GM23338 (cell line): ENCODE results near the gene PGM3. TPM values are rescaled to one million over a fixed set of nuclear protein-coding genes. Genes with fewer than 3 reads are reported as not detected.

ENCODE experiments used
- ATAC-seq: fragments of 200-7000 bp; cut with Tn5 transposase; 3 replicates; pipeline ENCODE4 v1.9.1; 2020
- DNase-seq: peaks from one replicate; pipeline ENCODE4 v3.0.0-alpha.2; 2015; ENCODE audit warnings: low spot score
- H2AFZ ChIP-seq: fragments of 200-600 bp; sonication (generic); 2 replicates; pipeline ENCODE4 v1.8.0; 2016; ENCODE audit warnings: antibody characterized with exemption, mild to moderate bottlenecking, moderate library complexity
- H3F3A ChIP-seq: fragments of 200-600 bp; sonication (generic); replicated peaks from 2 replicates; pipeline ENCODE4 v1.8.0; 2017; ENCODE audit warnings: antibody characterized with exemption, mixed run types, low read depth
- H3K27ac ChIP-seq: fragments of 200-600 bp; sonication (generic); 2 replicates; pipeline ENCODE4 v1.6.1; 2016; ENCODE audit warnings: low read depth
- H3K27me3 ChIP-seq: fragments of 200-600 bp; sonication (generic); 2 replicates; pipeline ENCODE4 v1.8.0; 2016; ENCODE audit warnings: mild to moderate bottlenecking, mixed run types, moderate library complexity; ENCODE audit not compliant: insufficient read depth
- H3K36me3 ChIP-seq: fragments of 200-600 bp; sonication (generic); 2 replicates; pipeline ENCODE4 v1.8.0; 2016; ENCODE audit warnings: mild to moderate bottlenecking; ENCODE audit not compliant: insufficient read depth
- H3K4me1 ChIP-seq: fragments of 200-600 bp; sonication (generic); 2 replicates; pipeline ENCODE4 v1.8.0; 2016; ENCODE audit warnings: mild to moderate bottlenecking, moderate library complexity; ENCODE audit not compliant: insufficient read depth
- H3K4me2 ChIP-seq: fragments of 200-600 bp; sonication (generic); 2 replicates; pipeline ENCODE4 v1.7.1; 2017; ENCODE audit warnings: mixed run types
- H3K4me3 ChIP-seq: fragments of 200-600 bp; sonication (generic); 2 replicates; pipeline ENCODE4 v1.6.1; 2016; ENCODE audit warnings: mixed run types
- H3K79me2 ChIP-seq: fragments of 200-600 bp; sonication (generic); replicated peaks from 2 replicates; pipeline ENCODE4 v1.8.0; 2017; ENCODE audit warnings: mild to moderate bottlenecking; ENCODE audit not compliant: insufficient read depth
- H3K9me2 ChIP-seq: fragments of 200-600 bp; sonication (generic); 2 replicates; pipeline ENCODE4 v1.8.0; 2017; ENCODE audit not compliant: insufficient read depth
- H4K20me1 ChIP-seq: fragments of 200-600 bp; sonication (generic); replicated peaks from 2 replicates; pipeline ENCODE4 v1.8.0; 2017; ENCODE audit warnings: mild to moderate bottlenecking; ENCODE audit not compliant: insufficient read depth
- H3K27ac Mint-ChIP-seq: 2 replicates; pipeline ENCODE4 v1.8.0; 2020; ENCODE audit warnings: inconsistent platforms, mild to moderate bottlenecking, moderate library complexity, mixed read lengths
- H3K27me3 Mint-ChIP-seq: 3 replicates; pipeline ENCODE4 v1.8.0; 2022; ENCODE audit warnings: low read depth, mild to moderate bottlenecking, moderate library complexity, mixed read lengths, inconsistent platforms; ENCODE audit not compliant: insufficient read depth, poor library complexity
- H3K36me3 Mint-ChIP-seq: 3 replicates; pipeline ENCODE4 v1.8.0; 2021; ENCODE audit warnings: low read depth, mild to moderate bottlenecking, inconsistent platforms, moderate library complexity, mixed read lengths
- H3K4me1 Mint-ChIP-seq: 3 replicates; pipeline ENCODE4 v1.8.0; 2020; ENCODE audit warnings: mild to moderate bottlenecking, inconsistent platforms, mixed read lengths
- H3K4me3 Mint-ChIP-seq: 3 replicates; pipeline ENCODE4 v1.8.0; 2021; ENCODE audit warnings: moderate library complexity, mild to moderate bottlenecking, inconsistent platforms, mixed read lengths
- H3K9me3 Mint-ChIP-seq: 3 replicates; pipeline ENCODE4 v1.8.0; 2020; ENCODE audit warnings: moderate library complexity, mild to moderate bottlenecking, inconsistent platforms, mixed read lengths
- CREB1 ChIP-seq: fragments of 250-450 bp; sonication (Bioruptor Pico); IDR thresholded peaks from 2 replicates; pipeline ENCODE4 v1.5.0; 2020; ENCODE audit warnings: low read depth, mild to moderate bottlenecking, moderate library complexity
- EZH2 ChIP-seq: fragments of 200-600 bp; sonication (generic); IDR thresholded peaks from one replicate; pipeline ENCODE4 v1.8.0; 2017; ENCODE audit warnings: antibody characterized with exemption, mild to moderate bottlenecking, low read depth; ENCODE audit not compliant: unreplicated experiment
- EZH2phosphoT487 ChIP-seq: fragments of 200-600 bp; sonication (generic); IDR thresholded peaks from one replicate; pipeline ENCODE4 v1.8.1; 2018; ENCODE audit warnings: antibody characterized with exemption; ENCODE audit not compliant: unreplicated experiment
- JUNB ChIP-seq: IDR thresholded peaks from one replicate; pipeline ENCODE4 v1.6.1; 2016; ENCODE audit warnings: antibody characterized with exemption; ENCODE audit not compliant: unreplicated experiment
- NANOG ChIP-seq: IDR thresholded peaks from 2 replicates; pipeline ENCODE4 v1.6.1; 2016; ENCODE audit warnings: antibody characterized with exemption, borderline replicate concordance
- POLR2AphosphoS5 ChIP-seq: IDR thresholded peaks from 2 replicates; pipeline ENCODE4 v1.6.1; 2016; ENCODE audit warnings: antibody characterized with exemption, low read depth
- STAT1 ChIP-seq: IDR thresholded peaks from one replicate; pipeline ENCODE4 v1.6.1; 2016; ENCODE audit warnings: antibody characterized with exemption; ENCODE audit not compliant: unreplicated experiment
- ZNF114 ChIP-seq: fragments of 250-450 bp; sonication (Bioruptor Pico); IDR thresholded peaks from 2 replicates; pipeline ENCODE4 v1.5.0; 2020; ENCODE audit warnings: mild to moderate bottlenecking, moderate library complexity
- ZNF331 ChIP-seq: fragments of 250-450 bp; sonication (Bioruptor Pico); IDR thresholded peaks from 2 replicates; pipeline ENCODE4 v1.5.0; 2020; ENCODE audit warnings: low read depth, mild to moderate bottlenecking, moderate library complexity
- polyA plus RNA-seq: library from polyadenylated mRNA; unstranded; fragments of >200 nt; fragmentation: Nextera tagmentation; extraction: Ambion mirVana; gene quantifications from 2 replicates; pipeline ENCODE4 v1.2.1, GENCODE V29; 2016
- total RNA-seq: library from RNA; depleted of rRNA; stranded (reverse); fragments of >200 nt; shearing (Covaris generic); gene quantifications from 2 replicates; pipeline ENCODE4 v1.2.3, GENCODE V29; 2014
- TF ChIP-seq, protein P1 (sequence below): IDR thresholded peaks from 2 replicates; pipeline ENCODE4 v1.6.1; 2016; ENCODE audit warnings: antibody characterized with exemption
- TF ChIP-seq, protein P2 (sequence below): IDR thresholded peaks from one replicate; pipeline ENCODE4 v1.6.1; 2018; ENCODE audit warnings: antibody characterized with exemption; ENCODE audit not compliant: unreplicated experiment
- TF ChIP-seq, protein P3 (sequence below), 2 experiments: fragments of 200-600 bp in 1 of 2; sonication (generic) in 1 of 2; conservative IDR thresholded peaks; 2 replicates each; pipeline versions ENCODE4 v1.5.1 to v1.6.1; 2016 to 2017; ENCODE audit warnings: antibody characterized with exemption in 2 of 2, low read depth in 2 of 2, mild to moderate bottlenecking in 2 of 2, moderate library complexity in 1 of 2

The PGM3 gene
- total and polyA plus RNA-seq, 2 experiments from 2014 or later: 23.8 to 35.3 TPM

DNA sequence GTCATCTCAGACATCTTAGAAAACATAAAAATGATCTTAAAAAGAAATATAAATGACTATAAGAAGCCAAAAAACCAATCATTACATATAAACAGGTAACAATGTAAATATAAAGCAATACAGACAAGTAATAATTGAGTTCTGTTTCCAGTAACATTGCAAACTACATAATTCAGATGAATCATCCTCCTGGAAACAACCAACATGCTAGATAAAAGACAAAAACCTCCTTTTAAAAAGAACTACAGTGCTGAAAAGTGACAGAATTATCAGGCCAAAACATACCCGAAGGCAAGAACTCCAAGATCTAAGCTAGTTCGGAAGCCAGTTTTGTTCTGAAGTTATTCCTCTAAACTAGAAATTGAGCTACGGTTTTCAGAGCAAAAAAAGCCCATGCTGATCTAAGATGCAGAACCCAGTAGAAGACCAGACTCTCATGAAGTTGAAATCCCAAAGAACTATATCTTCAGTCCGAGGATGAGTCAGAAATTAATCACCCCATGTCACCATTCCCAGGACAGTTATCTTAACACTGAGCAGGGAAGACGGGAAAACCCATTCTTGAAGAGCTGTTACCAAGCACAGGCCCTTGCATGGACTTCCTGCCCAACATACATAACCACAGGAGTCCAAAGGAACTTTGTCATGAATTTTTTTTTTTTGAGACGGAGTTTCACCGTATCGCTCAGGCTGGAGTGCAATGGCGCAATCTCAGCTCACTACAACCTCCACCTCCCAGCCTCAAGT lies 9.8 kb downstream of the PGM3 start (continued):
- TF ChIP-seq JUNB (no peak), NANOG (no peak)
- TF ChIP-seq, protein P1, sequence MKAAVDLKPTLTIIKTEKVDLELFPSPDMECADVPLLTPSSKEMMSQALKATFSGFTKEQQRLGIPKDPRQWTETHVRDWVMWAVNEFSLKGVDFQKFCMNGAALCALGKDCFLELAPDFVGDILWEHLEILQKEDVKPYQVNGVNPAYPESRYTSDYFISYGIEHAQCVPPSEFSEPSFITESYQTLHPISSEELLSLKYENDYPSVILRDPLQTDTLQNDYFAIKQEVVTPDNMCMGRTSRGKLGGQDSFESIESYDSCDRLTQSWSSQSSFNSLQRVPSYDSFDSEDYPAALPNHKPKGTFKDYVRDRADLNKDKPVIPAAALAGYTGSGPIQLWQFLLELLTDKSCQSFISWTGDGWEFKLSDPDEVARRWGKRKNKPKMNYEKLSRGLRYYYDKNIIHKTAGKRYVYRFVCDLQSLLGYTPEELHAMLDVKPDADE: no peak

DNA sequence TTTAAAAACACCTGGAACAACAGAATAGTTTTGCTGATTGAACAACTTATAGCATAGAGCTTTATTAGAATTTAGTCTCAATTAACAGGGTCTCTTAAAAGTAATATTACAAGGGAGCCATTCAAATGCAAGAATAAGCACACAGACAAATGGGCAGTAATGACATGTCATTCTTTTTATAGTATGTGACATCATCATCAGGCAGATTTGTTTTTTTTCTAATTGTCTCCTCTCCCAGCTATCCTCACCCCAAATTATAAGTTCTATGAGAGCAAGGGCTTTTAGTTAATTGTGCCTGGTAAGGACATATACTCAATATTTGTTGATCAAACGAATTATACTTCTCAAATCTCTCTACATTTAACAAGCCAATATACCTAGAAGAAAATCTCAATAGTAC lies 11.0 kb downstream of the PGM3 start:
- ATAC-seq: no peak
- no peak overlapping the region for H3K27ac ChIP-seq
- TF ChIP-seq NANOG (no peak), ZNF114 (CRISPR knock-in tag) (no peak), POLR2AphosphoS5 (no peak), ZNF331 (CRISPR knock-in tag) (no peak), STAT1 (no peak), CREB1 (CRISPR knock-in tag) (no peak), EZH2 (no peak), JUNB (no peak), EZH2phosphoT487 (no peak)
- TF ChIP-seq, protein P2, sequence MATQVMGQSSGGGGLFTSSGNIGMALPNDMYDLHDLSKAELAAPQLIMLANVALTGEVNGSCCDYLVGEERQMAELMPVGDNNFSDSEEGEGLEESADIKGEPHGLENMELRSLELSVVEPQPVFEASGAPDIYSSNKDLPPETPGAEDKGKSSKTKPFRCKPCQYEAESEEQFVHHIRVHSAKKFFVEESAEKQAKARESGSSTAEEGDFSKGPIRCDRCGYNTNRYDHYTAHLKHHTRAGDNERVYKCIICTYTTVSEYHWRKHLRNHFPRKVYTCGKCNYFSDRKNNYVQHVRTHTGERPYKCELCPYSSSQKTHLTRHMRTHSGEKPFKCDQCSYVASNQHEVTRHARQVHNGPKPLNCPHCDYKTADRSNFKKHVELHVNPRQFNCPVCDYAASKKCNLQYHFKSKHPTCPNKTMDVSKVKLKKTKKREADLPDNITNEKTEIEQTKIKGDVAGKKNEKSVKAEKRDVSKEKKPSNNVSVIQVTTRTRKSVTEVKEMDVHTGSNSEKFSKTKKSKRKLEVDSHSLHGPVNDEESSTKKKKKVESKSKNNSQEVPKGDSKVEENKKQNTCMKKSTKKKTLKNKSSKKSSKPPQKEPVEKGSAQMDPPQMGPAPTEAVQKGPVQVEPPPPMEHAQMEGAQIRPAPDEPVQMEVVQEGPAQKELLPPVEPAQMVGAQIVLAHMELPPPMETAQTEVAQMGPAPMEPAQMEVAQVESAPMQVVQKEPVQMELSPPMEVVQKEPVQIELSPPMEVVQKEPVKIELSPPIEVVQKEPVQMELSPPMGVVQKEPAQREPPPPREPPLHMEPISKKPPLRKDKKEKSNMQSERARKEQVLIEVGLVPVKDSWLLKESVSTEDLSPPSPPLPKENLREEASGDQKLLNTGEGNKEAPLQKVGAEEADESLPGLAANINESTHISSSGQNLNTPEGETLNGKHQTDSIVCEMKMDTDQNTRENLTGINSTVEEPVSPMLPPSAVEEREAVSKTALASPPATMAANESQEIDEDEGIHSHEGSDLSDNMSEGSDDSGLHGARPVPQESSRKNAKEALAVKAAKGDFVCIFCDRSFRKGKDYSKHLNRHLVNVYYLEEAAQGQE: no peak
- TF ChIP-seq, protein P1: no peak
- TF ChIP-seq, protein P3, sequence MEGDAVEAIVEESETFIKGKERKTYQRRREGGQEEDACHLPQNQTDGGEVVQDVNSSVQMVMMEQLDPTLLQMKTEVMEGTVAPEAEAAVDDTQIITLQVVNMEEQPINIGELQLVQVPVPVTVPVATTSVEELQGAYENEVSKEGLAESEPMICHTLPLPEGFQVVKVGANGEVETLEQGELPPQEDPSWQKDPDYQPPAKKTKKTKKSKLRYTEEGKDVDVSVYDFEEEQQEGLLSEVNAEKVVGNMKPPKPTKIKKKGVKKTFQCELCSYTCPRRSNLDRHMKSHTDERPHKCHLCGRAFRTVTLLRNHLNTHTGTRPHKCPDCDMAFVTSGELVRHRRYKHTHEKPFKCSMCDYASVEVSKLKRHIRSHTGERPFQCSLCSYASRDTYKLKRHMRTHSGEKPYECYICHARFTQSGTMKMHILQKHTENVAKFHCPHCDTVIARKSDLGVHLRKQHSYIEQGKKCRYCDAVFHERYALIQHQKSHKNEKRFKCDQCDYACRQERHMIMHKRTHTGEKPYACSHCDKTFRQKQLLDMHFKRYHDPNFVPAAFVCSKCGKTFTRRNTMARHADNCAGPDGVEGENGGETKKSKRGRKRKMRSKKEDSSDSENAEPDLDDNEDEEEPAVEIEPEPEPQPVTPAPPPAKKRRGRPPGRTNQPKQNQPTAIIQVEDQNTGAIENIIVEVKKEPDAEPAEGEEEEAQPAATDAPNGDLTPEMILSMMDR (conservative IDR thresholded peaks at IDR 0.05; ENCODE audit: low read depth in 2 of 2): no peak

More for the DNA sequence above, 11.0 kb downstream of the PGM3 start:
- Histone ChIP-seq H2AFZ (no peak overlapping the region), H3K4me2 (no peak overlapping the region), H3K4me1 (0 out of 2 replicates have a peak, but pooled peaks cover 7% of the 10 kb centered on the region), H3K4me3 (no peak overlapping the region), H4K20me1 (peaks cover 16% of the 10 kb centered on the region), H3K36me3 (peaks cover 59% of the 10 kb centered on the region; the same call in 1 of the 2 replicates), H3K27me3 (no peaks in the 10 kb centered on the region), H3K9me2 (no peaks in the 10 kb centered on the region), H3K79me2 (peaks cover 6% of the 10 kb centered on the region; the same call in 1 of the 2 replicates), H3F3A (no peaks in the 10 kb centered on the region)
- peaks cover 10% of the 10 kb centered on the region; the same call in 2 of the 3 replicates for H3K4me1 Mint-ChIP-seq
- H3K27me3 Mint-ChIP-seq: no peaks in the 10 kb centered on the region
- peaks cover 66% of the 10 kb centered on the region for H3K36me3 Mint-ChIP-seq
- no peaks in the 10 kb centered on the region for H3K9me3 Mint-ChIP-seq
- no peak overlapping the region for H3K4me3 Mint-ChIP-seq
- no peak for DNase-seq
- H3K27ac Mint-ChIP-seq: no peak overlapping the region
